Esophagus muscularis mucosa (tissue), 4 donors: ENCODE data around the gene ILF3. TPM values are rescaled to one million over a fixed set of nuclear protein-coding genes. Genes with fewer than 3 reads are reported as not detected.
A peak's percentile ranks its signal among the peaks of the same experiment; 100 is the strongest.
"Not testable (repeated sequence)": the region's sequence is repeated elsewhere in the genome, so short reads cannot be mapped to it uniquely, and the experiment has no call there.

Source experiments
- DNase-seq: peaks from one replicate; pipeline ENCODE4 v3.0.0-alpha.2; 2017; ENCODE audit errors: extremely low spot score
- H3K27ac ChIP-seq, 4 donors: fragments of 200-600 bp; sonication (generic); replicated peaks in 1 of 4; 1 replicate in 3 of 4; 2 replicates in 1 of 4; pipeline ENCODE4 v1.5.1; 2016 to 2019; ENCODE audit warnings: mild to moderate bottlenecking in 1 of 4
- H3K27me3 ChIP-seq, 4 donors: fragments of 200-600 bp; sonication (generic); one replicate each; pipeline versions ENCODE4 v1.5.1 to v1.6.0; 2016 to 2019
- H3K36me3 ChIP-seq, 4 donors: fragments of 200-600 bp; sonication (generic); one replicate each; pipeline ENCODE4 v1.5.1; 2016 to 2019
- H3K4me1 ChIP-seq, 4 donors: fragments of 200-600 bp; sonication (generic); one replicate each; pipeline ENCODE4 v1.5.1; 2016 to 2019
- H3K4me3 ChIP-seq, 4 donors: fragments of 200-600 bp; sonication (generic); 1 replicate in 2 of 4; 2 replicates in 2 of 4; pipeline ENCODE4 v1.5.1; 2016 to 2019; ENCODE audit warnings: mild to moderate bottlenecking in 4 of 4, moderate library complexity in 1 of 4
- H3K9me3 ChIP-seq, 4 donors: fragments of 200-600 bp; sonication (generic); 1 replicate in 3 of 4; 2 replicates in 1 of 4; pipeline ENCODE4 v1.5.1; 2016 to 2019
- CTCF ChIP-seq, 3 experiments: fragments of 200-600 bp in 2 of 3; fragments of 450-650 bp in 1 of 3; sonication (generic) in 2 of 3; IDR thresholded peaks; one replicate each; pipeline ENCODE4 v1.5.1; 2017 to 2019; ENCODE audit warnings: antibody characterized with exemption in 3 of 3, mild to moderate bottlenecking in 2 of 3, moderate library complexity in 1 of 3
- EP300 ChIP-seq: sonication (generic); formaldehyde crosslinking; IDR thresholded peaks from one replicate; pipeline ENCODE4 v1.6.1; 2017; ENCODE audit warnings: antibody characterized with exemption
- POLR2A ChIP-seq: fragments of 450-650 bp; IDR thresholded peaks from one replicate; pipeline ENCODE4 v1.6.1; 2017; ENCODE audit warnings: antibody characterized with exemption, moderate library complexity, mild to moderate bottlenecking, low read depth
- POLR2AphosphoS5 ChIP-seq, 2 donors: sonication (generic); formaldehyde crosslinking; IDR thresholded peaks; one replicate each; pipeline ENCODE4 v1.6.1; 2017; ENCODE audit warnings: antibody characterized with exemption in 2 of 2
- WGBS: methylation state at CpG from one replicate; pipeline ENCODE4 v1.1.5; 2018; 5-methylcytosine and 5-hydroxymethylcytosine counted together
- intact Hi-C: fragments of 100-400 bp; cut with DNase I; formaldehyde crosslinking; loops from one replicate; pipeline ENCODE4 v1.15.1; 2023
- total RNA-seq, 4 donors: library from RNA; depleted of rRNA; stranded (reverse); fragments of >200 nt; gene quantifications; one replicate each; pipeline versions ENCODE4 v1.1.0 to v1.2.1, GENCODE V29; 2016

Gene ILF3
- total RNA-seq, 4 donors from 2014 or later, result 79.2 to 127 (median 102) TPM

- TF ChIP-seq EP300, result no peak
- 57% methylated on average over 14 of the region's 14 CpGs for WGBS
- H3K27ac ChIP-seq, result peak overlapping the region in 1 of 4 donors; percentile 39
- peaks cover 0 to 19% (median under 1%) of the 10 kb centered on the region in 4 donors for H3K36me3 ChIP-seq
- no peaks in the 10 kb centered on the region for H3K27me3 ChIP-seq
- H3K4me1 ChIP-seq, result peaks cover 30 to 90% (median 78%) of the 10 kb centered on the region in 4 donors
- no peak for DNase-seq
- H3K9me3 ChIP-seq, result no peaks in the 10 kb centered on the region
- intact Hi-C loops, result no loop called here
- no peak overlapping the region for H3K4me3 ChIP-seq
Measured at GRCh38 chr19:10662384-10663251, 8.5 kb downstream of the ILF3 start.

- 87% methylated on average over 16 of the region's 16 CpGs for WGBS
- H3K27me3 ChIP-seq, H3K9me3 ChIP-seq, intact Hi-C loops, H3K4me3 ChIP-seq, DNase-seq: not testable (repeated sequence)
- Histone ChIP-seq H3K36me3 (peaks cover 0 to 20% (median 3%) of the 10 kb centered on the region in 4 donors), H3K27ac (peak overlapping the region in 1 of 4 donors; percentile 39), H3K4me1 (peaks cover 30 to 91% (median 74%) of the 10 kb centered on the region in 4 donors)
Measured at GRCh38 chr19:10663252-10663563, 9.1 kb downstream of the ILF3 start.

DNA sequence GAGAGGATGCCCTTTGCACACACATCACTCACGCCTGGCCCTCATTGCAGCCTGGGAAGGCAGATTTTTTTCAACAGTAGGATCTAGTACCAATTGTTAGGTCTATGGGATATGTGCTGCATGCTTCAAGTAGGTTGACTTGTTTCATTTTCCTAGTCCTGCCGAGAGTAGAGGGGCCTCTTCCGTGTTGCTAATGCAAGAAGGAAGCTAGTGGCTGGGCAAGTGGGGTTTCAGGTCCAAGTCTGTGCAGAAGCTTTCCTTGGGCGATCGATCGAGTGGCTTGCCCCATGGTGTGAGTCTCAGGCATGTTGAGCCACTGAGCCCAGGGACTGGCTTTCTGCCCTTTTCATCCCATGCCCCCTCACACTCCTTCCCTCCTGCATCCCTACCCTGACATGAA lies 13.7 kb downstream of the ILF3 start:
- DNase-seq, result no peak
- no peaks in the 10 kb centered on the region for H3K27me3 ChIP-seq
- intact Hi-C loops, result no loop called here
- no peaks in the 10 kb centered on the region for H3K9me3 ChIP-seq
- WGBS, result 77% methylated on average over 5 of the region's 6 CpGs
- no peak overlapping the region for H3K27ac ChIP-seq
- H3K36me3 ChIP-seq, result peaks cover 14 to 29% (median 23%) of the 10 kb centered on the region in 4 donors
- no peak overlapping the region for H3K4me3 ChIP-seq
- TF ChIP-seq POLR2A (no peak), EP300 (no peak), POLR2AphosphoS5 (IDR thresholded peaks at IDR 0.05) (no peak), CTCF (IDR thresholded peaks at IDR 0.05) (no peak)
- H3K4me1 ChIP-seq, result peaks cover 32 to 80% (median 61%) of the 10 kb centered on the region in 4 donors

DNA sequence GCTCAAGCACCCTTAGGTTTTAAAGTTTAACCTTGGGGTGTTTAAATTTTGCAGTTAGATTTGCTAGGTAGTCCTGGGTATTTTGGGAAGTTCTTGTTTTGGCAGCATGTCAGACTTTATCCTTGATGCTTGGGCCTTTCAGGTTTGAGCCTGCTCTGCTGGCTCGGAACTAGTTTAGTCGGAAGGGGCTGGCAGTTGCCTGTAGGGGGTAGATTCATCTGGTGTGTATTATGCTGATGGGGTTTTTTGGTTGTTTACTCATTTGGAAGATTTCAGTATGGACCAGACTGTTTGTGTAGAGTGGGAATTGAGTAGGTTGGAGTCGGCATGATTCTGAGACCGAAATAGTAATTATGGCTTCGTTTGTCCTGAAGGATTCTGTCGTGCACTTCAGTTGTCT lies 15.1 kb downstream of the ILF3 start:
- 86% methylated on average over 6 of the region's 6 CpGs for WGBS
- Histone ChIP-seq H3K9me3 (no peaks in the 10 kb centered on the region), H3K4me1 (peaks cover 26 to 67% (median 47%) of the 10 kb centered on the region in 4 donors), H3K27me3 (no peaks in the 10 kb centered on the region), H3K27ac (no peak overlapping the region), H3K4me3 (no peak overlapping the region), H3K36me3 (peaks cover 21 to 42% (median 35%) of the 10 kb centered on the region in 4 donors)
- no peak for TF ChIP-seq POLR2AphosphoS5 (IDR thresholded peaks at IDR 0.05)
- TF ChIP-seq CTCF (IDR thresholded peaks at IDR 0.05), result no peak
- TF ChIP-seq EP300, result no peak
- TF ChIP-seq POLR2A, result no peak
- intact Hi-C loops, result no loop called here
- no peak for DNase-seq

GRCh38 chr19:10670182-10670581 lies 16.0 kb downstream of the ILF3 start:
- Histone ChIP-seq H3K36me3 (peaks cover 21 to 49% (median 35%) of the 10 kb centered on the region in 4 donors), H3K4me3 (no peak overlapping the region)
- WGBS, result 38% methylated on average over 1 of the region's 1 CpG

More at GRCh38 chr19:10670182-10670581, 16.0 kb downstream of the ILF3 start:
- intact Hi-C loops, result no loop called here
- no peak for TF ChIP-seq EP300
- TF ChIP-seq CTCF (IDR thresholded peaks at IDR 0.05), result no peak
- no peak for TF ChIP-seq POLR2A
- TF ChIP-seq POLR2AphosphoS5 (IDR thresholded peaks at IDR 0.05), result no peak
- Histone ChIP-seq H3K27me3 (no peaks in the 10 kb centered on the region), H3K4me1 (peaks cover 26 to 59% (median 41%) of the 10 kb centered on the region in 4 donors), H3K9me3 (no peaks in the 10 kb centered on the region), H3K27ac (peak overlapping the region in 1 of 4 donors; percentile 24)
- DNase-seq, result no peak
